ENCODE results near the gene PNMA6E. TPM values are rescaled to one million over a fixed set of nuclear protein-coding genes. Genes with fewer than 3 reads are reported as not detected.
A peak's percentile ranks its signal among the peaks of the same experiment; 100 is the strongest.

The PNMA6E gene
- total and polyA plus RNA-seq, 9 of the 15 experiments (the other 6 are each of a cell fraction or from before 2014, with no cell fraction given), result 0.03 TPM; not detected in 8

- TF ChIP-seq NCOA4 (IDR thresholded peaks at IDR 0.05; ENCODE audit: partially characterized antibody) (no peak), ZBTB2 (IDR thresholded peaks at IDR 0.05) (no peak), ZNF76 (CRISPR knock-in tag; IDR thresholded peaks at IDR 0.05; ENCODE audit: borderline replicate concordance) (no peak), ZNF23 (CRISPR knock-in tag; IDR thresholded peaks at IDR 0.05) (no peak), HEY1 (CRISPR knock-in tag; IDR thresholded peaks at IDR 0.05; ENCODE audit: borderline replicate concordance) (no peak)
These were observed 6.6 kb upstream of the PNMA6E start (continued) for GRCh38 chrX:153407736-153408135.

GRCh38 chrX:153406903-153407302 lies 5.8 kb upstream of the PNMA6E start:
- intact Hi-C loops (cut with micrococcal nuclease), result no loop called here
- H3K36me3 ChIP-seq (ENCODE audit: control insufficient read depth, insufficient read depth, low read length), result no peaks in the 10 kb centered on the region
- FAIRE-seq, result no peak
- no peaks in the 10 kb centered on the region for H3K27me3 ChIP-seq (ENCODE audit: control insufficient read depth in 2 of 2, insufficient read depth in 2 of 2, low read length in 2 of 2)
- peak overlapping the region in 1 of 2 experiments; percentile 17; a peak in 1 of 4 replicates for H3K9ac ChIP-seq (ENCODE audit: insufficient read depth in 1 of 2, low read depth in 2 of 2, low read length in 2 of 2)
- no peak overlapping the region for H3K4me2 ChIP-seq (ENCODE audit: insufficient read depth, low read length)
- H3K4me1 ChIP-seq (replicated peaks in 1 of 2; ENCODE audit: control insufficient read depth in 2 of 2, insufficient read depth in 2 of 2, low read length in 2 of 2), result peaks cover 11 to 43% of the 10 kb centered on the region in 2 experiments; a peak in 4 of 5 replicates
- ChIA-PET POLR2A (interaction anchor here (1.2 kb wide), 1 partner anchor 20 kb away, joined by 4 read pairs; no protein-coding TSS in a partner anchor), CTCF (ENCODE audit: low intra/inter-chr PET ratio) (no interaction called here)
- no peak overlapping the region for H3K27ac ChIP-seq (ENCODE audit: extremely low read depth, low read depth, low read length)
- H3K79me2 ChIP-seq (ENCODE audit: control insufficient read depth, insufficient read depth, low read length), result peaks cover 5% of the 10 kb centered on the region
- in situ Hi-C loops (cut with MboI), result no loop called here
- no peaks in the 10 kb centered on the region for H3K9me1 ChIP-seq (ENCODE audit: control insufficient read depth, insufficient read depth, low read length)
- BruUV-seq (replicated peaks), result no TSS peak
- no peaks in the 10 kb centered on the region for H4K20me1 ChIP-seq (replicated peaks; ENCODE audit: control insufficient read depth, insufficient read depth, low read length)
- DNase-seq (ENCODE audit: extremely low read depth in 1 of 4, low spot score in 3 of 4), result no peak
- H3K4me3 ChIP-seq, result no peak overlapping the region
- ATAC-seq, result no peak
- no peaks in the 10 kb centered on the region for H3K9me3 ChIP-seq (replicated peaks; ENCODE audit: control insufficient read depth, insufficient read depth, low read depth, low read length)
- 57% methylated on average over 4 of the region's 7 CpGs for WGBS (ENCODE audit: insufficient coverage, low coverage, missing lambda C conversion rate)
- H2AFZ ChIP-seq (ENCODE audit: low read depth, low read length), result no peak overlapping the region
- TF ChIP-seq CEBPZ (IDR thresholded peaks at IDR 0.05; ENCODE audit: borderline replicate concordance, low read depth, low read length), result no peak
- TF ChIP-seq NEUROD1 (IDR thresholded peaks at IDR 0.05; ENCODE audit: borderline replicate concordance, low read depth, low read length, partially characterized antibody), result no peak
- TF ChIP-seq ZNF668 (CRISPR knock-in tag; IDR thresholded peaks at IDR 0.05), result no peak
- TF ChIP-seq ZNF696 (CRISPR knock-in tag; conservative IDR thresholded peaks at IDR 0.05), result no peak
- no peak for TF ChIP-seq PCBP2 (IDR thresholded peaks at IDR 0.05; ENCODE audit: low read depth, low read length, poor library complexity, severe bottlenecking)
- no peak for TF ChIP-seq ETV1 (tag; conservative IDR thresholded peaks at IDR 0.05; ENCODE audit: low read depth)
- TF ChIP-seq GTF2B (IDR thresholded peaks at IDR 0.05; ENCODE audit: extremely low read depth, insufficient read length), result no peak

All from K562 (cell line).